Measurements from ENCODE around the gene KRTAP10-10.

DNA sequence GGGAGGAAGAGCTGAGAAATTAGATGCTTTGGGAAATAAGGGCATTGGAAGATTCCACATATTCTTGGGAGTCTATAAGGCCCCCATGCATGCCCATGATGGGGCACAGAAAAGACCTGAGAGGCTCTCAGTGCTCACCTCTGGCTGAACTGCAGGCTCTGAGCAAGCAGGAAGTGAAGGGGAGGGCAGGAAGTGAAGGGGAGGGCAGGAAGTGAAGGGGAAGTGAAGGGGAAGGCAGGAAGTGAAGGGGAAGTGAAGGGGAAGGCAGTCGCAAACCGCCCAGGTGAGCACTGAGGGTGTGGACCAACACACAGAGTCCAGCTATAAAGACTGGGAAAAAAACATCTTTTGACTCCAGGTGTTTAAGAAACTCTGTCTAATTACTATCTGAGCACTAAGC lies 6.7 kb upstream of the KRTAP10-10 start:
- TF ChIP-seq HMG20A (CRISPR knock-in tag; conservative IDR thresholded peaks at IDR 0.05) (no peak), ZNF561 (CRISPR knock-in tag; conservative IDR thresholded peaks at IDR 0.05) (no peak), IRF2 (CRISPR knock-in tag; IDR thresholded peaks at IDR 0.05) (no peak)

Measured in K562 (cell line).